Activated CD8-positive, alpha-beta memory T cell treated with anti-CD3 and anti-CD28 coated beads, Interleukin-2, amount 50 U/mL, for 24 hours (primary cell): ENCODE results near the gene KCND1.
"Not testable (repeated sequence)": the region's sequence is repeated elsewhere in the genome, so short reads cannot be mapped to it uniquely, and the experiment has no call there.

Source experiments
- DNase-seq: peaks from one replicate; pipeline ENCODE4 v3.0.0-alpha.2; 2020; ENCODE audit errors: extremely low read depth

Gene KCND1

GRCh38 chrX:48971249-48972219, at the start of gene KCND1:
Gene KCND1 (minus strand): TSS chrX:48971844. CDS start chrX:48970271, 1,573 bp downstream.
- no peak for DNase-seq

GRCh38 chrX:49019599-49020249, 48.1 kb upstream of the KCND1 start:
- DNase-seq, result no peak

DNA sequence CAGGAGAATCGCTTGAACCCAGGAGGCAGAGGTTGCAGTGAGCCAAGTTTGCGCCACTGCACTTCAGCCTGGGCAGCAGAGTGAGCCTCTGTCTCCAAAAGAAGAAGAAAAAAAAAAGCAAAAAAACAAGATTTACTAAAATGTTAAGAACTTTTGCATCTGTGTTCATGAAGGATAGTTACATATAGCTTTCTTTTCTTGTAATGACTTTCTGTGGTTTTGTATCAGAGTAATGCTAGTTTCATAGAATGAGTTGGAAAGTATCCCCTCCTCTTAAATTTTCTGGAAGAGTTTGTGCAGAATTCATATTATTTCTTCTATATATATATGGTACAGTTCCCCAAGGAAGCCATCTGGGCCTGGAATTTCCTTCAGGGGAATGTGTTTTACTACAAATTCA, 47.4 kb upstream of the KCND1 start:
- DNase-seq, result no peak

- DNase-seq, result no peak
Observed at GRCh38 chrX:49003696-49004095, 32.1 kb upstream of the KCND1 start.

GRCh38 chrX:49002091-49002935, 30.7 kb upstream of the KCND1 start, which contains the start of gene GRIPAP1:
Gene GRIPAP1 (minus strand): TSS chrX:49002264. CDS start chrX:49002229, 35 bp downstream.
- DNase-seq, result peak; percentile 42

DNA sequence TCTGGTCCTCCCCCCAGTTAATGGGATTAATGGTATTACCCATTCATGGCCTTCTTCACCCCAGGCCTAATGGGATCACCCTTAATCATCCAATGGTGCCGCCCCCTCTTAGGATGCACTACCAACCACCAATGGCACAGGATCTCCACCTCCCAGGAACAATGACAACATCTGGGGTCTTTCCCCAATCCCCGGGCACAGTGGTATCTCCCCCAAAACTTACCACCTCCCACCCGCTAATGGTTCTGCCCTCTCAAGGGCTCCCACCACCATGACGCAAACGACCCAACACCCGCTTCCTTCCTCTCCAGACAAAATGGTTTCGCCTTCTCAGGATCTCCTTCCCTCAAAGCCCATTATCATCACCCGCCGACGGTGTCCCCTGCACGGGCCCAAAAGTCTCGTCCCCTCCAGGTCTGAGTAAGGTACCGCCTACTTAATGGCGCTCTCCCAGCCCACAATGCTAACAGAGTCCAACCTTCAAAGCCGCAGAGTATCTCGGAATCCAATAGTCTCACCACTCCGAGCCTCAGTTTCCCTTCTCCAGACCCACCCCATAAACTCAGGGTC, 30.0 kb upstream of the KCND1 start:
- peak; percentile 14 for DNase-seq

DNA sequence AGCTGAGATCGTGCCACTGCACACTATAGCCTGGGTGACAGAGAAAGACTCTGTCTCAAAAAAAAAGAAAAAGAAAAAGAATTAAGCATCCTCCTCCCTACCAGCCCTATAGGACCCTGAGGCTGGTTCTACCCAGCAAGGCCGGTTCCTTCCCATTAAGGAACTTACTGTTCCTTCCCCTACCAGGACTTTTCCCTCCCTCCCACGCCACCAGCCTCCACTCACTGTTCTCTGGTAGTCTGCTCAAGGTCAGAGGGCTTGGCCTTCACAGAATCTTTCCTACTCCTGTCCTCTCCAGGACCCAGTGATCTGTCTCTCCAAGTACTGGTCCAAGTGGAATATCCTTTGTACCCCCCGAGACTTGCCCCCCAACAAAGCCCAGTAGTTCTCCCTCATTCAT, 29.0 kb upstream of the KCND1 start:
- DNase-seq, result no peak

- DNase-seq, result no peak
Observed at GRCh38 chrX:48999030-48999429, 27.4 kb upstream of the KCND1 start.

- no peak for DNase-seq
Observed at GRCh38 chrX:48998391-48998790, 26.7 kb upstream of the KCND1 start.

DNA sequence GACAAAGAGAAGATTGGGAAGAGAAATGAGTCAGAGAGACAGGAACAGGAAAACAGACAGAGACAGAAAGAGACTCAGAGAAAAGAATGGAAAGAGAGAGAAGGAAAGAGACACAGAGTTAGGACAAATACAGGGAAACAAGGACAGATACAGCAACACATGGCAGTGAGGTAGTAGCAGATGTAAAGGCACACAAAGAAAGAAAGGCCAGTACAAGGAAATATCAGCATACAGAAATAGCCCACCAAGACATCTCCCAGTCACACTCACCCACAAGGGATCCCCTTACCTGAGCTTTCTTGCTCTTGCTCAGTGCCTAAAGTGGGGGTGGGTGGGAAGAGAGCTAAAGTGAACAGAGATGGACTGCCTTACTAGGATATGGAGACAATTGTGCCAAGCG, 26.2 kb upstream of the KCND1 start:
- DNase-seq, result no peak

DNA sequence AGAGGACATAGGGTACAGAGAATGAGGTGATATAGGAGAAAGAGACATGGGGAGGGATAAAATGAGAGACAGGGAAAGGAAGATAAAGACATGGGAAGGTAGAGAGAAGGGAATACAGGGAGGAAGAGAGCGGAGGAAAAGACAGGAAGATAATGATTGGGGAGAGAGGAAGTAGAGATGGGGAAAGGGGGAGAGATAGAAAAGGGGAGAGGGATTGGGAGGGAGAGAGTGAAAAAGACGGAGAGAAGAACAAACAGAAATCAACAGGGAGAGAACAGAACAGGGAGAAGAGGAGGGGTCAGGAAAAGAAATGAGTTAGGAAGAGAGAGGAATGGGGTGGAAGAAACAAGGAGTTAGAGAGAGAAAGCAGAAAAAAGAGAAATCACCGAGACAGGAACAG, 25.8 kb upstream of the KCND1 start:
- no peak for DNase-seq

GRCh38 chrX:48996969-48997368, 25.3 kb upstream of the KCND1 start:
- no peak for DNase-seq

DNA sequence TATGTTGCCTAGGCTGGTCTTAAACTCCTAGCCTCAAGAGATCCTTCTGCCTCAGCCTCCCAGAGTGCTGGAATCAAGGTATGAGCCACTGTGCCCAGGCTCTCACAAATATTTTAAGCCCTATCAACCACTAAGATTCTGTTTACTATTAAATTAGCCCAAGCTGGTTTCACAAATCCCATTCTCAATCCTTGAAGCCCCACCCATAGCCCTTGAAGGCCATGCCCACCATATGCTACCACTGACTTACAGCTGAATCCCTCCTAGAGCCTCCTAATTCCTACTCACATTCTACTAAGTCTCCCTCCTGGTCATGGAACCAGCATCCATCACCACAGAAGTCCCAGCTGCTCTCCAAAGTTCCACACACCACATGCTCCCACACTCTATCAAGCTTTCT, 20.7 kb upstream of the KCND1 start:
- DNase-seq, result no peak

GRCh38 chrX:48989483-48989882, 17.8 kb upstream of the KCND1 start:
- DNase-seq, result no peak

- no peak for DNase-seq
Observed at GRCh38 chrX:48983896-48984295, 12.3 kb upstream of the KCND1 start.

DNA sequence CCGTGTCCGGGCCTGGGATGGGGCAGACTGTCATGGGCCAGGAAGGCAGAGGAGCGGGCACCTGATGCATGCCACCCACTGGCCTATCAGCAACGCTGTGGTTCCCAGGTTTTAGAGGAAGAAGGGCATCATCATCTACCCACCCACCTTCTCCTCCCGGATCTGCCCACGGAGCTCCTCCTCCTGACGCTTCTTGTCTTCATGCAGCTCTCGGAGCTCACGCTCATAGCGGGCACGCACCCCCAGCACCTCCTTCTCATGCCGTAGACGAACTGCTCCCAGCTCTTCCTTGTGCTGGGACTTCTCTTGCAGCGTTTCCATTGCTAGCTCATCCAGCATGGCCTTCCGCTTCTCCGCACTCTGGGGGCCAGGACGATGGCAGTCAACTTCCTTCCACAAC, 11.4 kb upstream of the KCND1 start:
- DNase-seq, result no peak

DNA sequence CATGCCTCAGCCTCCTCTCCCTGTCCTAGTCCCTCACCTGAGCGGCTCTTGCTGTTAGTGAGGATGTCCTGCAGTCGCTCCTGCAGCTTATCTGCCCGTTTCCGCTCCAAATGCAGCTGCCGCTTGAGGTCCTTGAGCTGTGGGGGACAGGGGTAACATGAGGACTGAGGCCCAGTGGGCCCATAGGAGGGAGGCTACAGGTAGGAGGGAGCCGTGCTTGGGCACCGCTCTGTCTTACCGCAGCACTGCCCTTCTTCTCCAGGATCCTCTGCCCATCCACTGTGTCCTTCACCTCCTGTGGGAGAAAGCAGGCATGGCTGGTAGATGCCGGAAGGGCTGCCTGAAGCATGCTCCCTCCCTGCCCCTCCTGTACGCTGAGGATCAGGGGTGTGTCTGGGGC, 9.5 kb upstream of the KCND1 start:
- no peak for DNase-seq

DNA sequence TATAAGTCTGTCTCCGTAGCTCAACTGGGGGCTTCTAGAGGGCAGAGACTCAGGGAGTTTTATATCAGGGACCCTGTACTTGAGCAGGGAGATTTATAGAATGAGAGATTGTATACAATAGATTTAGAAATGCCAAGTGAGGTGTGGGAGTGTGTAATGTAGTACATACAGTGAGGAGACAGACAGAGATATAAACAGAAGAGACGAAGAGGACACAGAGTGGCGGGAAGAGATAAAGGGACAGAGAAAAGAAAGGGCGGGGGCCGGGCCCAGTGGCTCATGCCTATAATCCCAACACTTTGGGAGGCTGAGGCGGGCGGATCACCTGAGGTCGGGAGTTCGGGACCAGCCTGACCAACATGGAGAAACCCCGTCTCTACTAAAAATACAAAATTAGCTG, 8.7 kb upstream of the KCND1 start:
- DNase-seq, result not testable (repeated sequence)

GRCh38 chrX:48978226-48978625, 6.6 kb upstream of the KCND1 start:
- no peak for DNase-seq

- no peak for DNase-seq
Observed at GRCh38 chrX:48976086-48976485, 4.4 kb upstream of the KCND1 start.

- no peak for DNase-seq
Observed at GRCh38 chrX:48975541-48975940, 3.9 kb upstream of the KCND1 start.

GRCh38 chrX:48975041-48975440, 3.4 kb upstream of the KCND1 start:
- no peak for DNase-seq
